Activated CD4-positive, alpha-beta T cell treated with anti-CD3 and anti-CD28 coated beads for 24 hours (primary cell): ENCODE measurements around the gene POLR1A.

Experiments
- DNase-seq, 2 donors: peaks; one replicate each; pipeline ENCODE4 v3.0.0-alpha.2; 2020; ENCODE audit warnings: low read depth in 2 of 2

POLR1A gene

GRCh38 chr2:85978883-85979780 lies 126.6 kb downstream of the POLR1A start:
- no peak for DNase-seq

- no peak for DNase-seq
These were observed 129.4 kb downstream of the POLR1A start for GRCh38 chr2:85976106-85976920.

GRCh38 chr2:85975581-85975980 lies 130.1 kb downstream of the POLR1A start:
- DNase-seq: no peak

GRCh38 chr2:85974390-85974789 lies 131.3 kb downstream of the POLR1A start:
- DNase-seq: no peak

GRCh38 chr2:85972355-85972754 lies 133.3 kb downstream of the POLR1A start:
- DNase-seq: no peak

GRCh38 chr2:85971366-85971765 lies 134.3 kb downstream of the POLR1A start:
- DNase-seq: no peak
